GM19351 (cell line): ENCODE measurements around the gene MFSD2A.
"Not testable (repeated sequence)": the region's sequence is repeated elsewhere in the genome, so short reads cannot be mapped to it uniquely, and the experiment has no call there.

Experiments
- ATAC-seq: cut with Tn5 transposase; IDR thresholded peaks from one replicate; pipeline ENCODE4 v1.9.1; 2021; ENCODE audit warnings: mild to moderate bottlenecking, moderate library complexity; ENCODE audit not compliant: unreplicated experiment

MFSD2A gene

DNA sequence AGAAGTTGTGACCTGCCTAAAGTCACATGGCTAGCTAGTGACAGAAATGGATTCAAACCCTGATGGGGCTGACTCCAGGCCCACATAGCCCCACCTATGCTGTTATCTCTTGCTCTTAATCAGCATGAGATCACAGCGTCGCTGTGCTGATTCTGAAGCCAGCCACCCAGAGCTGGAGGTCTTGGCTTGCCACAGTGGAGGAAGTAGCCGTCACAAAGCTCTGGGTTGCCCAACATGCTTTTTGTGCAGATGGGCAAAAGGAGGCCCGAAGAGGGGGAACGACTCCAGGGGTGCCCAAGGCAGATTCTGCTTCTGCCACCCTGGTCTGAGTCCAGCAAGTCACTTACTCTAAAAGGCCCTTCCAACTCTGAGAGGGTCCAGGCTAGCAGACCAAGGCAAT is 14.7 kb upstream of the MFSD2A start:
- ATAC-seq: no peak

DNA sequence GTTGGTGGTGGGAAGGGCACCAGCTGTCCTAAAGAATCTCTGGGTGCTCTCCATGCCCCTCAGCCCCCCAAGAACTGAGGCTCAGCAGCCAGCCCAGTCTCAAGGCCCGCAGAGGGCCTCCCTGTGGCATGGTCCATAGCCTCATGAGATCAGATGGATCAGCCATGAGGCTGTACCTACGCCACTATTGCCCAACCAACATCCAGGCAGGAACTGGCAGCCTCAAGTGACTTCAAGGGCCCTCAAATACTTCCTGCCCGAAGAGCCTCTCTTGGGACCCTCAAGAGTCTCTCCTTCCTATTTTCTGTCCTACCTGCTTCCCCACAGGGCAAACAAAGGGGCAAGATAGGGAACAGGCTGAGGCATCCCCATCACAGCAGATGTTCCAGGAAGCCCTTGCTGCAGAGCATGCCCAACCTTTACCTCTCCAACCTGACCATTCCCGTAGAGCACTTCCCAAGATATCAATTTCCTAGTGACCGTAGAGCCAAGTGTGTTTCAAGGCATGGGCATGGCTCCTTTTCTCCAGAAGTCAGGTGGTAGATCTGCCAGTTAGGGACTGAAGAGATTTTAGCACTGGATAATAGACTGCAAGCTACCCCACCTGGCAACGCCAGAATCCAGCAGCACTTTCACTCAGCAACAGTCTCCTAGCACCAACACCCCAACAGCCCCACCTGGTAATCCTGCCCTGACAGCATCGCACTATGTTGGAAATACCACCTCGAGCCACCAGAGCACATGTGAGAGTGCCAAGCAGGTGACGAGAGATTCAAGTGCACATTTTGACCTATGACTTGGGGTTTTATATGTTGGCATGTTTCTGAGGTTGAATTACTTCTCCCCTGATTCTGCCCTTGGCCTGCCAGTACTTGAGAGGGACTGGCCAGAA is 13.7 kb upstream of the MFSD2A start:
- no peak for ATAC-seq

DNA sequence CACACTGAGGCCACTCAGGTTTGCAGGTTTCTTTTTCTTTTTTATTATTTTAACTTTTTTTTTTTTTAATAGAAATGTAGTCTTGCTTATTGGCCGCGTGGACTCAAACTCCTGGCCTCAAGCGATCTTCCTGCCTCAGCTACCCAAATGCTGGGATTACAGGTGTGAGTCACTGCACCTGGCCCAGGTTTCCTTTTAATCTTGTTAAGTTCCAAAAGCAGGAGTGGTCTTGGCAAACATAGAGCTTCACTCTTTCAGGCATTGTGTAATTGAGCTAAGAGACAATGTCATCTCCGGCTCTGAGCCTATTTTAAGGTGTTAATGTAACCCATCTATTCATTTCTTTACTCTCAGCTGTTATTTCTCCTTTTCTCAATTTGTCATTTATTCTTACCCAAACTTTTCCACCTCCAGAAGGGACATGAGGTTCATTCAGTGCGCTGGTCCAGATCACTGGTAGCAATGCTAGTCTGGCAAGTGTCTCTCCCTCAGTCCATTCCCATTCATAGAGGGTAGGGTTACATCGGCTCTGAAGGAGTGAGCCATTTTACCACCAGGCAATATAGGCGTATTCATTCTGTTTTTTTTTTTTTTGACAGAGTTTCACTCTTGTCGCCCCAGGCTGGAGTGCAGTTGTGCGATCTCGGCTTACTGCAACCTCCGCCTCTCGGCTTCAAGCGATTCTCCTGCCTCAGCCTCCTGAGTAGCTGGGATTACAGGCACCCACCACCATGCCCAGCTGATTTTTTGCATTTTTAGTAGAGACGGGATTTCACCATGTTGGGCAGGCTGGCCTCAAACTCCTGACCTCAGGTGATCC is 11.3 kb upstream of the MFSD2A start:
- no peak for ATAC-seq

DNA sequence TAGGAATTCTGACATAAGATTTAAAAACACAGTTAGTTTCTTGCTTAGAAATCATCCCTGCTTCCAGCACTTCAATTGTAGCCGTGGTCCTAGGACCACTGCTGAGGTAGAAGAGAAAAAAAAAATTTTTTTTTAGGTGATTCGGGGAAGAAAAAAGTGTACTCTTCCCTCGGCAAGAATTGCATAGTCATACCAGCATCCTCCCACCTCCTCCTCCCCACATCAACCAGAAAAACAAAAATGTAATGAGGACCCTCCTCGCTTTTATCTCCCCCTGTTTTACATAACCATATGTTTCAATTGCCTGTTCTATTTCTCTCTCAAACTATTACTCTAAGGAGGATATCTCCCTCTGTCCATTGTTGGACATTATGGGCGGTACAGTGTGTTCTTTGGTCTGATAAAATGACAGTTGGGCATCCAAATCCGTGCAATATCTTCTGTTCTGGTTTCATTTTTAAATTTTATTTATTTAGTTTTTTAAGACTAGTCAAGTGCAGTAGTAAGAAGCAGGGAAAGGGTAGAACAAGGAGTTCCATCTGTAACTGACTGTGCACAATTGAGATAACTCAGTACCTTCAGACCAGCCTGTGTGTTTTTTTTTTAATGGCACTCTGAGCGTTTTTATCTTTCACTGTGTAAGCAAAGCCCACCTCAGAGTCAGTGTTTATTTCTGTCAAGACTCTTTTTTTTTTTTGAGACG is 10.4 kb upstream of the MFSD2A start:
- ATAC-seq: no peak

DNA sequence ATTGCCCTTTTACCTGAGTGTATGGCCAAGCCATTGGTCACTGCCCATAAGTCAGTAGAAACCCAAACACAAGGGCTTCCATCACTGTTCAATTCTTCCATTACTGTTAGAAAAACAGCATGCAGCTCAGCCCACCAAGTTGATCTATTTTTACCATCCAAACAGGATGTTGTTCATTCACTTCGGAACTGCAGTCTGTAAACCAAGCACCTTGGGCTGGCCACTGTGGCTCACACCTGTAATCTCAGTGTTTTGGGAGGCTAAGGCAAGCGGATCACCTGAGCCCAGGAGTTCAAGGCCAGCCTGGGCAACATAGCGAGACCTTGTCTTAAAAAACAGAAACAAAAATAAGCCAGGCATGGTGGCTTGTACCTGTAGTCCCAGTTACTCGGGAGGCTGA is 8.7 kb upstream of the MFSD2A start:
- no peak for ATAC-seq

DNA sequence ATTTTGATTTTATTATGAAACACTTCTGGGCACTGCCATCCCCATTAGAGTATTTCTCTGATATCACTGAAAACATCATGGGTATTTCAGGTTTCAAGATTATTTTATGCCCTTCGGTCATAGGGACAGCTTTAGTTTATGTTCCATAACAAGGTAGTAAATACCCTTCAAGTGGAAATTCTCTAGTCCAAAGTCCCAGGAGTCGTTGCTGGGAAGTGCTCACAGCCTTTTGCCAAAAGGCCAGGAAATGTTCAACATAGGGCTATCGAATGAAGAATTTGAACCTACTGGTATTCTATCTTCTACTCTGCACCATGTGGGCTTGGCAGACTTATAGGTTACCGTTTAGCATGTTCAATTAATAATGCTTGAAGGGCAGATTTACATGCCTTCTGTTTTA is 7.7 kb upstream of the MFSD2A start:
- no peak for ATAC-seq

DNA sequence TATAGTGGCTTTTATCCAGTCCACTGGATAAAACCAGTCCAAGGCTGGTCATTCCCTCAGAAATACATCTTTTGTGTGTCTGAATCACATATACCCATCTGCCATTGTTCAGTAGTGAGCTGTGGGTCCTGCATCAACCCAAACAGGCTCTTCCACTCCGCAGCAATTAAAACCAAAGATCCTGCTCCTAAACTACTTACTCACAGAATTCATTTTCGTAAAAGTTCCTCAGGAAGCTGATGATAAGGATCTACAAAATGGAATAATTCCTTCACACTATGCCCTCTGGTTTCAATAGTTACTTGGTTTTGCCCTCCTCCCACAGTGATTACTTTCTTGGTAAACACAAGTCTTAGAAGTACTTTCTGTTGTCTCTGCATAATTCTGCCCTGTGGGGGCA is 5.1 kb upstream of the MFSD2A start:
- ATAC-seq: no peak

DNA sequence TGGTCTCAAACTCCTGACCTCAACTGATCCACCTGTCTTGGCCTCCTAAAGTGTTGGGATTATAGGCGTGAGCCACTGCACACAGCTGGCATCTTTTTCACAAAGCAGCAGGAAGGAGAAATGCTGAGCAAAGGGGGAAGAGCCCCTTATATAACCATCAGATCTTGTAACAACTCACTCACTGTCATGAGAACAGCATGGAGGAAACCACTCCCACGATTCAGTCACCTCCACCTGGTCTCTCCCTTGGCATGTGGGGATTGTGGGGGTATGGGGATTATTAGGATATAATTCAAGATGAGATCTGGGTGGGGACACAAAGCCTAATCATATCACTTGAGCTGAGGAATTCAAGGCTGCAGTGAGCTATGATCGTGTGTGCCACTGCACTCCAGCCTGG is 3.0 kb upstream of the MFSD2A start:
- no peak for ATAC-seq

DNA sequence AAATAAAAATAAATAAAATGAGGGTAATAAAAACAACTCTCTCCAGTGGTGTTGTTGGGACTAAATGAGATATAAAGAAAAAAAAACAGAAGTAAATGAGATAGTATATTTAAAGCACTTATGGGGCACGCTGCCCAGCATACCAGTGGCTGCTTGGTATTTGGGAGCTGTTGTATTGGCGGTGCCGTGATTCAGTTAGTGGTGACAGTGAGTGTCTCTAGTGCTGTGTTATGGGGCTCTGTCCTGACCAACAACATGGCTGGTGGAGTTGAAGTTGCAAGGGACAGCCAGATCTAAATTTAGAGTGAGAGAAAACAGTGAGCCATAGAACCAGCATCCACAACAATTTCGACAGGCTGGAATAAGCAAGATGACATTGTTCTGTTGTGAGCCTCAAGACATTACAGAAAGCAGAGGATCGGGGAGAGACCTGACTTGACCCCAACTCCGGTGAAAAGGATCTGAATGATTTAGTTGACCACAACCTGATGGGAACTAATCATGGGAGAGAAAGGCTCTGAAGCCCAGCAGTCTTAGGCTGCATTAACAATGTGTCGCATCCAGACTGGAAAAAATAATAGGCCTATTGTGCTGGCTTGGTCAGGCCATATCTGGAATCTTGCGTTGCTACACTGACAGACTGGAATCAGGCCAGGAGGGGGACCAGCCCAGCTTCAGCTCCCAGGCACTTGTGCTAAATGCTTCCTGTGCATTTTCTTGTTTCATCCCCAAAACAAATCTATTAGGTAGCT is 2.4 kb upstream of the MFSD2A start:
- ATAC-seq: no peak

DNA sequence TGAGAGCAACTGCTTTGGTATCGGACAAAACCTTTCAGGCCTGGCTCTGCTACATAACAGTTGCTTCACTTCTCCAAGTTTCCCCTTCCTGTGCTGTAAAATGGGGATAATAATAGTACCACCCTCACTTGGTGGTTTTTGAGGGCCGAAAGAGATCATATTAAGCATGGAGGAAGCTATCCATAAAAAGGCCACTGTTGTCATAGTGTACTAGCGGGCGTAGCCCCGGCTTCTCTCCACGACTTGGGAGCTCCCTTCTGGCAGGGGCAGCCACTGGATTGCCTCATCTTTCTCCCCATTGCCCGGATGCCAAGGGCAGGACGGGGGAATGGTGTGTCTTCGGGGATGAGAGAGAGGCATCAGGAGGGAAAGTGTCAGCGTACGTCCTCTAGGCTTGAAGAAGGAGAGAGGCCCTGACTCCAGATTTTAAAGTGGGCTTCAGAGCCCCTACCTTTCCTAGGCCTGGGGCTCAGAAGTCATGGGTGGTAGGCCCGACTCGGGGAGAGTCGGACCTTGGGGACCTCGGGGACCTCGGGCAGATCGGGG is 548 bp upstream of the MFSD2A start:
- ATAC-seq: no peak

DNA sequence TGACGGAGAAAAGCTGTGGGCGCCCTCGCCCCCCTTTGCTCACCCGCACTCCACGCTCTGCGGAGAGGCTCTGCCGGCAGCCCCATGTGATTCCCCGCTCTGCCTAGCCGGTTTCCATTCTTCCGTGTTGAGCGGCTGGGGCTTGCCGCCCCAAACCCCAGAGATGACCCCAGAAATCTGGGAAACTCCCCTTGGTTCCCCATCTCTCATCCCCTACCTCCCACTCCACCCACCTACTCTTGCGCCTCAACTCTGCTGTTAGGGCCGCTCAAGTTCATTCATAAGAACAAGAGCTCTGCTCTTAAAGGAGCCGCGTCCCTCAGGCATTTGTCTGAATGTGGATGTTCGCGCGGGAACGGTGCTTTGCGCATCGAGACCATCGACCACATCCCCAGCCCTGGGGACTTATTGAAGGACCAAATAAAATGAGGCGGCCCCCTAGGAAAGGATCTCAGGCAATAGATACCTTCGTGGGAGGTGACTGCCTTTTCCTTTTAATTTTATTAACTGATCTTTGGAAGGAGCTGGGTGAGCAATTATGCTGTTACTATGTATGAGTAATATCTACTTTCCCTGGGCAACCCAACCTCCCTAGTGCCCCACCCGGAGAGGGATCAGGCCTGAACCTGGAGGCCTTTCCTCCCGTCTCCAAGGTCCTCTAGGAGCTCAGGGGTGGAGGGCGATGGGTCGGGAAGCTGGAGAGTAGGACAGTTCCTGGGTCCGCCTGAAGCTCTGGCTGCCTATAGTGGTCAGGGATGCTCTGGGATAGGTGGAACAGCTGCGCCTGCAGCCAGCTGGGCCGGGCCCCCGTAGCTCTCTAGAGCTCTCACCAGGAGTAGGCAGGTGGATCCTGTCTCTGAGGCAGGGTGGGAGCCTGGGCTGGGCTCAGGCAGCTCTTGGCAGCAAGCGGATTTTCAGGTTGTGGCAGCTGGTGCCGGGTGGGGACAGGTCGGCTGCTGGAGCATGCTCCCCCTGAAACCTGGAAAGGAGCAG is 898 bp downstream of the MFSD2A start:
- ATAC-seq: peak; percentile 41

DNA sequence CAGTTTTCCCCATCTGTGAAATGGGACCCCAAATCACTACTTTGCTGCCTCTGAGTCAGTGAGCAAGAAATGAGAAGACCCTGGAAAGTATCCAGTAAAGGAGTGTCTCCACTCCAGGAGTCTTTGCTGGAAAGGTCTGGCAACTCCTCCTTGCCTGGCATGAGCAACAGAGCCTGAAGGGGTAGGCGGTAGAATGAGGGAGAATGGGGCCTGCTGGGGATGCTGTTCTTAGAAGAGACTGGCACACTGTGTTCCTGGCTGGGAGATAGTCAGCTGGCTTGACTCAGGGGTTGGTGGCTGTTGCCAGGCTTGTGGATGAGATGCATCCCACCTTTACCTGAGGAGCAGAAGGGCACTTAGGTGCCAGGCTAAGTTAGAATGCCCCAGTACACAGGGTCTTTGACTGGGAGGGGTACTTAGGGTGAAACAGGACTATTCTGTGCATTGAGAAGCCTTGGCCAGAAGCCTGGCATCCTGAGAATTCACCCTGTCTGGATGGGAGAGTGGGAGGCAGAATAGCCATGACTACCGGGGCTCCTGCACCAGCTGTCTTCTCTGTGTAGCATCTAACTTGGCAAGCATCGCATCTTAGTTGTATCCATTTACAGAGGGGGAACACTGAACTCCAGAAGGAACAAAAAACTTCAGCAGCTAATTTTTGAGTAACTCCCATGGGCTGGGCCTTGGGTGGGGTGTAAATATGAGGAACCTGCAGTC is 2.5 kb downstream of the MFSD2A start:
- ATAC-seq: no peak

DNA sequence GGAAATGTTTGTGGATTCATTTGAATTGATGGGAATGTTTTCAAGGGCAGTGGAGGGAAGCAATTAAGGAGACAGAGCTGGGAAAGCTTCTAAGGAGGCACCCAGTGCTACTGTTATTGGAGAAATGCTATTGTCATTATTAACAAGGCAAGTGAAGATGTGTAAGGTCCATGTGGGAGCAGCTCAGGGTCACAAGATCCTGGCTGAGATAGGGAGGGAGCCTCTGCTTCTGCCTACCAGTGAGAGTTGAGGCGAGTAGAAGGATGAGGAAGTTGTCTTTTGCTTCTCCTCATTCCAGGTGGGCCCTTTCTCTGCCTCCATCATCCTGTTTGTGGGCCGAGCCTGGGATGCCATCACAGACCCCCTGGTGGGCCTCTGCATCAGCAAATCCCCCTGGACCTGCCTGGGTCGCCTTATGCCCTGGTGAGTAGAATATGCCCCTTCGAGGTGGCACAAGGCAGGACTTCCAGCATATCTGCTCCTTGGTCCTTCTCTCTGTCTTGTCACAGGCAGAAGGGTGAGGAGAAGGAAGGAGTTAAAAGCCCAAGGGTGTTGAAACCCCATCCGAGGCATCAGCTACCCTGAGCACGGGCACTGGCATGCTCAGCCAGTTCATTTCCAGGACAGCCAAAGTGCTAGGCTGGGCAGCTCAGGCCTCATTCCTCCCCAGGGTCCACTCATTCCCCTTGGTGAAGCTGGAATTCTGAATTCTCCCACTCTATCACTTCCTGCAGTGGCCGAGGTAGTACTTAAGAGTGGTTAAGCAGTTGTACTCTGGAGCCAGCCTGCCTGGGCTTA is 3.7 kb downstream of the MFSD2A start:
- ATAC-seq: no peak

DNA sequence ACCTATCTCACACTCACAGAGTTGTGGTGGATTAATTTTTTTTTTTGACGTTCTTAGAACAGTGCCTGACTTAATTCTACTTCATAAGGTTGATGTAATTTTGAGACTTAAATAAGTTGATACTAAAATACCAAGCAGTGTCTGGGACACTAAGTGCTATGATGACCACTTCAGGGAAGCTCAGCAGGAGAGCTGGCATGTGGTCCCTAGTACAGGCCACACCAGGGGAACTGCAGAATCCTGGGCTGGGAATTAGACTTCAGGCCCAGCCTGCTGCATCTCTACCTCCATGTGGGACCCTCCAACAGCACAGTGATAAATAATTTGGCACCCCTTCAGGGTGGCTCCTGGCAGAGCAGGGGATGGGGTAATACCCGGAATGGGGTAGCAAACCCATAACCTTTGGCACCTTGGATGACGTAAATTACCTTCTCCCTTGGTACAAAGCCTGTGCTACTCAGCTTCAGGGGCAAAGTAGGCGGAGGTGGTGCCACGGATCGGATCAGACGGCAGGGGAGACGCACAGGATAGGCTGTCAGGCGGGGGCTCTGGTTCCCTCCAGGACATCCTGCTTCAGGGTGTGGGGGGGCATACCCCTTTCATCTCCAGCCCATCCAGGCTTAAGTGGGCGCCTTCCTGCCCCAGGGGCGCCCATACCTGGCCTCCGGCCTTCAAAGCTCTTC is 4.8 kb downstream of the MFSD2A start:
- ATAC-seq: no peak

DNA sequence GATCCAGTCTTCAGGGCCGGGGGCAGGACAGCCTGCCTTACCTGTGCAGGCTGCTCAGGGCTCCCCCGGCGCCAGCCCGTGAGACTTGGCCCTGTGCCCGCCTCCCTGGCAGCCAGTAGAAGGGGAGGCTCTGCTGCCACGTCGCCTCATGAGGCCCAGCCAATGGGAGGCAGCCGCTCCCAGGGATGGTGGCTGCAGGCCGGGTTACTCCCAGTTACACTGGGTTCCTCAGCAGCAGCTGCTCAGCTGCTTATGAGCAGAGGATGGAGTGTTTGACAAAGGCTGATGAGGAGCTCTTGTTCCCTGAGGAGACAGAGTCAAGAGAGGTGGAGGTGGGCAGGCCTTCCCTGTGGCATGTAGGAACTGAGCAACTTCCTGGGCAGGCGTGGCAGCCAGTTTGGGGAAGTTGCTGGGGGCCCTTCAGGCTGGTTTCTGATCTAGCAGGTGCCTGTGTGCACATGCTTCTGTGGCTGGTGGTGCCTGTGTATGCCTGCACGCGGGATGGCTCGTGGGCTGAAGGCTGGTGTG is 5.5 kb downstream of the MFSD2A start:
- no peak for ATAC-seq

DNA sequence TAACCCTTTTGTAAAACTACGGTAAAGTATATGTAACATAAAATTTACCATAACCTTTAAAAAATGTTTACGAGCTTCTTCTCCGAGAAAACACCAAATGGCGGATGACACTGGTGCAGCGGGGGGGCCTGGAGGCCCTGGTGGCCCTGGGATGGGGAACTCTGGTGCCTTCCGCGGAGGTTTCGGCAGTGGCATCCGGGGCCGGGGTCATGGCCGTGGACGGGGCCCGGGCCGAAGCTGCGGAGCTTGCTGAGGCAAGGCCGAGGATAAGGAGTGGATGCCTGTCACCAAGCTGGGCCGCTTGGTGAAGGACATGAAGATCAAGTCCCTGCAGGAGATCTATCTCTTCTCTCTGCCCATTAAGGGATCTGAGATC is 7.5 kb downstream of the MFSD2A start:
- no peak for ATAC-seq

DNA sequence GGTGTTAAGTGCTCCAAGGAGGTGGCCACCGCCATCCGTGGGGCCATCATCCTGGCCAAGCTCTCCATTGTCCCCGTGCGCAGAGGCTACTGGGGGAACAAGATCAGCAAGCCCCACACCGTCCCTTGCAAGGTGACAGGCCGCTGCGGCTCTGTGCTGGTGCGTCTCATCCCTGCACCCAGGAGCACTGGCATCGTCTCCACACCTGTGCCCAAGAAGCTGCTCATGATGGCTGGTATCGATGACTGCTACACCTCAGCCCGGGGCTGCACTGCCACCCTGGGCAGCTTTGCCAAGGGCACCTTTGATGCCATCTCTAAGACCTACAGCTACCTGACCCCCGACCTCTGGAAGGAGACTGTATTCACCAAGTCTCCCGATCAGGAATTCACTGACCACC is 8.0 kb downstream of the MFSD2A start:
- ATAC-seq: not testable (repeated sequence)
